C4-2B (cell line): ENCODE measurements around the gene HEATR5A.

Experiments used
- CTCF ChIP-seq: fragments of 450-650 bp; conservative IDR thresholded peaks from 2 replicates; pipeline ENCODE4 v1.5.1; 2017; ENCODE audit warnings: mild to moderate bottlenecking
- ZFX ChIP-seq: fragments of 450-650 bp; IDR thresholded peaks from 2 replicates; pipeline ENCODE4 v1.6.1; 2017

GRCh38 chr14:31405599-31406232 is 14.6 kb downstream of the HEATR5A start:
- TF ChIP-seq CTCF (no peak), ZFX (no peak)
